H1 (cell line): Measurements from ENCODE around the gene NOTCH4.

Experiments used
- BACH1 ChIP-seq: IDR thresholded peaks from 2 replicates; pipeline ENCODE4 v1.6.1; 2012; ENCODE audit warnings: low read length, improper control_type of control experiment
- BRCA1 ChIP-seq: IDR thresholded peaks from 2 replicates; pipeline ENCODE4 v1.6.1; 2012; ENCODE audit warnings: low read depth, low read length, improper control_type of control experiment
- CREB1 ChIP-seq: IDR thresholded peaks from 2 replicates; pipeline ENCODE4 v1.6.1; 2012; ENCODE audit warnings: inconsistent platforms
- EZH2 ChIP-seq: fragments of 200-600 bp; sonication (generic); IDR thresholded peaks from 2 replicates; pipeline ENCODE4 v1.7.1; 2012; ENCODE audit warnings: low read depth, mild to moderate bottlenecking, moderate library complexity, low read length, inconsistent platforms; ENCODE audit not compliant: severe bottlenecking
- FOSL1 ChIP-seq: IDR thresholded peaks from 2 replicates; pipeline ENCODE4 v1.6.1; 2011; ENCODE audit warnings: mild to moderate bottlenecking, low read depth, low read length, moderate library complexity; ENCODE audit not compliant: insufficient read depth
- HDAC2 ChIP-seq, 2 experiments: fragments of 300-600 bp in 1 of 2; sonication (generic) in 1 of 2; IDR thresholded peaks; 2 replicates each; pipeline ENCODE4 v1.6.1; 2011 to 2012; ENCODE audit warnings: low read depth in 2 of 2, low read length in 2 of 2, mild to moderate bottlenecking in 2 of 2, moderate library complexity in 2 of 2, borderline replicate concordance in 1 of 2, inconsistent platforms in 1 of 2
- KDM1A ChIP-seq: fragments of 200-600, 300-600 bp; sonication (generic); IDR thresholded peaks from 2 replicates; pipeline ENCODE4 v1.7.1; 2016; ENCODE audit warnings: mild to moderate bottlenecking, low read length, borderline replicate concordance
- MAX ChIP-seq: IDR thresholded peaks from 2 replicates; pipeline ENCODE4 v1.6.1; 2012; ENCODE audit warnings: inconsistent platforms
- POLR2A ChIP-seq, 2 experiments: IDR thresholded peaks; 1 replicate in 1 of 2; 2 replicates in 1 of 2; pipeline ENCODE4 v1.6.1; 2011; ENCODE audit warnings: low read depth in 2 of 2, low read length in 2 of 2, mild to moderate bottlenecking in 2 of 2; ENCODE audit errors: control extremely low read depth in 1 of 2
- POLR2AphosphoS5 ChIP-seq: IDR thresholded peaks from 2 replicates; pipeline ENCODE4 v1.6.1; 2011; ENCODE audit warnings: low read depth, low read length
- RFX5 ChIP-seq: IDR thresholded peaks from 2 replicates; pipeline ENCODE4 v1.6.1; 2011; ENCODE audit warnings: low read depth, low read length, improper control_type of control experiment, borderline replicate concordance
- SIN3A ChIP-seq, 2 experiments: IDR thresholded peaks in 1 of 2; conservative IDR thresholded peaks in 1 of 2; 2 replicates each; pipeline ENCODE4 v1.6.1; 2011 to 2012; ENCODE audit warnings: low read length in 2 of 2, improper control_type of control experiment in 1 of 2, low read depth in 1 of 2, mild to moderate bottlenecking in 1 of 2
- TEAD4 ChIP-seq: IDR thresholded peaks from 2 replicates; pipeline ENCODE4 v1.6.1; 2012; ENCODE audit warnings: low read depth, low read length, inconsistent platforms, mixed read lengths
- TF ChIP-seq, protein P1 (sequence below), 3 experiments: IDR thresholded peaks; 1 replicate in 2 of 3; 2 replicates in 1 of 3; pipeline versions ENCODE4 v1.5.1 to v1.6.1; 2011; ENCODE audit warnings: low read length in 3 of 3, mild to moderate bottlenecking in 3 of 3, inconsistent platforms in 2 of 3, low read depth in 1 of 3, moderate library complexity in 1 of 3; ENCODE audit not compliant: insufficient read depth in 1 of 3; ENCODE audit errors: control extremely low read depth in 1 of 3

DNA sequence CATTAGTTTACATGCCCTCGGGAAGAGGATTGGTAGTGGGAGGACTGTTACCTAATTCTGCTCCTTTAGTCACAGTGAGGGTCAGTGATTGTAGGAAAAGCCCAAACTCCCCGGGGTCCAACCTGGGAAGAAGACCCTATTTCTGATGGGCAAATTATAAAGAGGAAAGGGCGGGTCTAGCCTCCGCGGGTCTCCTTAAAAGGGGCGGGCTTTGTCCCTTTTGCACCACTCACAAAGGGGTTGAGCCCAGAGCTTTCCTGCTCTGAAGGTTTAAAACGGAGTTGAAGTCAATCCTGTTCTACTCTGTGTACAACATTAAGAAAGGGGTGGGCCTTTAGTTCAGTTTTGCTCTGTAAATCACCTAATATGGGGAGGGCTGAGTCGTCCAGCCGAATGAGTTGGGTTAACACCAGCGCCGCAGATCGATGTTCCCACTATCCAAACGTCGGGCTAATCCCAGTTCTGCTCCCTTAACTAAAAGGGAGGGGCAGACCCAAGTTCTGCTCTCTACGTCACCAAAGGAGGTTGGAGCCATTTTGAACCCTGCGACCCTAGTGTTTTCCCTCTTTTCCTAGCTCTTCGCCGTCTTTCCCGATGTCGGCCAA, 46.6 kb downstream of the NOTCH4 start:
- TF ChIP-seq KDM1A (no peak), HDAC2 (IDR thresholded peaks at IDR 0.05; ENCODE audit: borderline replicate concordance in 1 of 2, low read depth in 2 of 2, low read length in 2 of 2) (no peak), TEAD4 (no peak), BRCA1 (no peak), BACH1 (no peak), CREB1 (peak; percentile 87), MAX (no peak), SIN3A (conservative IDR thresholded peaks at IDR 0.05 in 1 of 2, IDR thresholded peaks at IDR 0.05 in 1 of 2; ENCODE audit: low read depth in 1 of 2, low read length in 2 of 2) (no peak), EZH2 (no peak), POLR2AphosphoS5 (no peak), RFX5 (no peak), POLR2A (IDR thresholded peaks at IDR 0.05; ENCODE audit: control extremely low read depth in 1 of 2, low read depth in 2 of 2, low read length in 2 of 2) (peak; percentile 66 to 68), FOSL1 (no peak)
- TF ChIP-seq, protein P1, sequence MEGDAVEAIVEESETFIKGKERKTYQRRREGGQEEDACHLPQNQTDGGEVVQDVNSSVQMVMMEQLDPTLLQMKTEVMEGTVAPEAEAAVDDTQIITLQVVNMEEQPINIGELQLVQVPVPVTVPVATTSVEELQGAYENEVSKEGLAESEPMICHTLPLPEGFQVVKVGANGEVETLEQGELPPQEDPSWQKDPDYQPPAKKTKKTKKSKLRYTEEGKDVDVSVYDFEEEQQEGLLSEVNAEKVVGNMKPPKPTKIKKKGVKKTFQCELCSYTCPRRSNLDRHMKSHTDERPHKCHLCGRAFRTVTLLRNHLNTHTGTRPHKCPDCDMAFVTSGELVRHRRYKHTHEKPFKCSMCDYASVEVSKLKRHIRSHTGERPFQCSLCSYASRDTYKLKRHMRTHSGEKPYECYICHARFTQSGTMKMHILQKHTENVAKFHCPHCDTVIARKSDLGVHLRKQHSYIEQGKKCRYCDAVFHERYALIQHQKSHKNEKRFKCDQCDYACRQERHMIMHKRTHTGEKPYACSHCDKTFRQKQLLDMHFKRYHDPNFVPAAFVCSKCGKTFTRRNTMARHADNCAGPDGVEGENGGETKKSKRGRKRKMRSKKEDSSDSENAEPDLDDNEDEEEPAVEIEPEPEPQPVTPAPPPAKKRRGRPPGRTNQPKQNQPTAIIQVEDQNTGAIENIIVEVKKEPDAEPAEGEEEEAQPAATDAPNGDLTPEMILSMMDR (IDR thresholded peaks at IDR 0.05; ENCODE audit: control extremely low read depth in 1 of 3, insufficient read depth in 1 of 3, low read depth in 1 of 3, low read length in 3 of 3): no peak
